ENCODE measurements around the gene TAS2R50.
A peak's percentile ranks its signal among the peaks of the same experiment; 100 is the strongest.

DNA sequence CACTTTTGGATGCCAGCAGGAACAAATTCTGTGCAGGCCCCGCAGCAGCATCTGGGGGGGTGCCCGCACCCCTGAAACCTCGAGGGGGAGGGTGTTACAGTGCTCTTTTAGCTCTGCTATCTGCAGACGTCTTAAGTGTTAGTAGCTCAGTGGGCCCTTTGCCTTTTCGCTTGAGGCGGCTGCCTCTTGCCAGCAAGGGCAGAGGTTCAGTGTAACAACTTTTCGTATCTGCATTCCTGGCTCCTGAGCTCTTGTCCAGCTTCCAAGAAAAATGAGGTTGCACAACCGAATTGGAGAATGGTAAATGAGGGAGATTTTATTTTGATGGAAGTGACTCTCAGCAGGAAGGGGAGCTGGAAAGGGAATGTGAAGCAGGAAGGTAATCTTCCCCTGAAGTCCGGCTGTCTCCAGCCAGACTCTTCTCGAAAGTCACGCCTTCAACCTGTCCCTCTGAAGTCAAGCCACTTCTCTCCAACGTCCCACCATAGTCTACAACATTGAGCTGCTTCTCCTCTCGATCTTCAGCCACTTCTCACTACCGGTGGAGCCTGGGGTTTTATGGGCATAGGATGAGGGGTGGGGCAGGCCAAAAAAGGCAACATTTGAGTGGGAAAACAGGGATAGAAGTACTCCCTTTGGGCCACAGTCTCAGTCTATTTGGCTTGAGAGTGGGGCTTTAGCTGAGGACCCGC, 17.8 kb downstream of the TAS2R50 start:
- TF ChIP-seq POLR2A (IDR thresholded peaks at IDR 0.05) = no peak
- TF ChIP-seq, protein P1, sequence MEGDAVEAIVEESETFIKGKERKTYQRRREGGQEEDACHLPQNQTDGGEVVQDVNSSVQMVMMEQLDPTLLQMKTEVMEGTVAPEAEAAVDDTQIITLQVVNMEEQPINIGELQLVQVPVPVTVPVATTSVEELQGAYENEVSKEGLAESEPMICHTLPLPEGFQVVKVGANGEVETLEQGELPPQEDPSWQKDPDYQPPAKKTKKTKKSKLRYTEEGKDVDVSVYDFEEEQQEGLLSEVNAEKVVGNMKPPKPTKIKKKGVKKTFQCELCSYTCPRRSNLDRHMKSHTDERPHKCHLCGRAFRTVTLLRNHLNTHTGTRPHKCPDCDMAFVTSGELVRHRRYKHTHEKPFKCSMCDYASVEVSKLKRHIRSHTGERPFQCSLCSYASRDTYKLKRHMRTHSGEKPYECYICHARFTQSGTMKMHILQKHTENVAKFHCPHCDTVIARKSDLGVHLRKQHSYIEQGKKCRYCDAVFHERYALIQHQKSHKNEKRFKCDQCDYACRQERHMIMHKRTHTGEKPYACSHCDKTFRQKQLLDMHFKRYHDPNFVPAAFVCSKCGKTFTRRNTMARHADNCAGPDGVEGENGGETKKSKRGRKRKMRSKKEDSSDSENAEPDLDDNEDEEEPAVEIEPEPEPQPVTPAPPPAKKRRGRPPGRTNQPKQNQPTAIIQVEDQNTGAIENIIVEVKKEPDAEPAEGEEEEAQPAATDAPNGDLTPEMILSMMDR (IDR thresholded peaks at IDR 0.05) = no peak
- peak in 1 of 3 donors; percentile 14 for TF ChIP-seq POLR2AphosphoS5 (IDR thresholded peaks at IDR 0.05)

All from breast epithelium (tissue), 3 donors.